GM19438 (cell line): ENCODE results near the gene PROCA1.

Experiments used
- ATAC-seq: cut with Tn5 transposase; IDR thresholded peaks from one replicate; pipeline ENCODE4 v1.9.1; 2021; ENCODE audit warnings: low read depth; ENCODE audit not compliant: unreplicated experiment

The PROCA1 gene

GRCh38 chr17:28711723-28712031 is at the start of gene PROCA1:
PROCA1 (minus strand) TSS chr17:28711888; CDS start chr17:28711660, 228 bp downstream.
- peak; percentile 32 for ATAC-seq

- no peak for ATAC-seq
Measured at GRCh38 chr17:28760601-28761562, 49.2 kb upstream of the PROCA1 start.

GRCh38 chr17:28759256-28759865 is 47.7 kb upstream of the PROCA1 start:
- no peak for ATAC-seq

GRCh38 chr17:28758411-28759121 is 46.9 kb upstream of the PROCA1 start:
- no peak for ATAC-seq

GRCh38 chr17:28756049-28756804 is 44.5 kb upstream of the PROCA1 start:
- no peak for ATAC-seq

- ATAC-seq, result no peak
Measured at GRCh38 chr17:28755486-28755885, 43.8 kb upstream of the PROCA1 start.

- ATAC-seq, result no peak
Measured at GRCh38 chr17:28751600-28752366, 40.1 kb upstream of the PROCA1 start.

- no peak for ATAC-seq
Measured at GRCh38 chr17:28750178-28751047, 38.7 kb upstream of the PROCA1 start.

GRCh38 chr17:28749516-28750177 is 38.0 kb upstream of the PROCA1 start:
- no peak for ATAC-seq

GRCh38 chr17:28748852-28749515 is 37.3 kb upstream of the PROCA1 start:
- ATAC-seq, result no peak

- ATAC-seq, result no peak
Measured at GRCh38 chr17:28747801-28748750, 36.4 kb upstream of the PROCA1 start.

GRCh38 chr17:28747051-28747691 is 35.5 kb upstream of the PROCA1 start:
- ATAC-seq, result no peak

- ATAC-seq, result no peak
Measured at GRCh38 chr17:28746611-28747050, 34.9 kb upstream of the PROCA1 start.

GRCh38 chr17:28745786-28746411 is 34.2 kb upstream of the PROCA1 start:
- ATAC-seq, result no peak

- ATAC-seq, result no peak
Measured at GRCh38 chr17:28744972-28745785, 33.5 kb upstream of the PROCA1 start.
